SK-N-SH (cell line): Measurements from ENCODE around the gene NTSR1. TPM values are rescaled to one million over a fixed set of nuclear protein-coding genes. Genes with fewer than 3 reads are reported as not detected.

Experiments used
- CTCF ChIA-PET: fragments of 300-600, 350-600 bp; formaldehyde crosslinking; extraction: SDS; loops from one replicate; lab custom pipeline; 2021; lab: Yijun Ruan, JAX
- POLR2A ChIA-PET: fragments of 350-600 bp; sonication (Branson Sonifier 250); formaldehyde crosslinking; extraction: SDS; loops from one replicate; lab custom pipeline; 2020; ENCODE audit warnings: antibody characterized with exemption, inconsistent platforms; lab: Yijun Ruan, JAX
- DNase-seq: peaks from one replicate; pipeline ENCODE4 v3.0.0; 2012
- H2AFZ ChIP-seq: fragments of 200-600 bp; sonication (generic); 2 replicates; pipeline ENCODE4 v1.8.1; 2016; ENCODE audit warnings: antibody characterized with exemption, mild to moderate bottlenecking, low read depth
- H3F3A ChIP-seq: fragments of 200-600 bp; sonication (generic); replicated peaks from 2 replicates; pipeline ENCODE3; 2016; ENCODE audit warnings: antibody characterized with exemption, mild to moderate bottlenecking; ENCODE audit not compliant: insufficient read depth
- H3K27ac ChIP-seq, 2 experiments: fragments of 200-500 bp in 1 of 2; fragments of 200-600 bp in 1 of 2; sonication (Bioruptor generic) in 1 of 2; sonication (generic), shearing (Covaris generic) in 1 of 2; 2 replicates each; pipeline versions ENCODE4 v1.5.1 to v1.6.1; 2014 to 2016; ENCODE audit warnings: low read depth in 2 of 2, inconsistent platforms in 1 of 2, low read length in 1 of 2, mild to moderate bottlenecking in 1 of 2, mixed read lengths in 1 of 2
- H3K27me3 ChIP-seq: fragments of 200-600 bp; sonication (generic), shearing (Covaris generic); 2 replicates; pipeline ENCODE4 v1.6.1; 2016; ENCODE audit warnings: mixed run types; ENCODE audit not compliant: insufficient read depth
- H3K36me3 ChIP-seq, 2 experiments: fragments of 200-500 bp in 1 of 2; fragments of 200-600 bp in 1 of 2; sonication (Bioruptor generic) in 1 of 2; sonication (generic) in 1 of 2; replicated peaks in 1 of 2; 2 replicates each; pipeline versions ENCODE3 to v1.5.1; 2014 to 2016; ENCODE audit warnings: low read length in 1 of 2, mild to moderate bottlenecking in 1 of 2; ENCODE audit not compliant: insufficient read depth in 2 of 2, control insufficient read depth in 1 of 2
- H3K4me1 ChIP-seq, 2 experiments: fragments of 200-500 bp in 1 of 2; fragments of 200-600 bp in 1 of 2; sonication (Bioruptor generic) in 1 of 2; sonication (generic), shearing (Covaris generic) in 1 of 2; 2 replicates each; pipeline versions ENCODE4 v1.5.1 to v1.6.1; 2014 to 2016; ENCODE audit warnings: low read depth in 1 of 2, low read length in 1 of 2, mixed run types in 1 of 2; ENCODE audit not compliant: insufficient read depth in 2 of 2, control insufficient read depth in 1 of 2
- H3K4me2 ChIP-seq: fragments of 200-600 bp; sonication (generic), shearing (Covaris generic); 2 replicates; pipeline ENCODE4 v1.6.1; 2017; ENCODE audit warnings: mixed run types
- H3K4me3 ChIP-seq, 2 experiments: fragments of 200-500 bp in 1 of 2; fragments of 200-600 bp in 1 of 2; sonication (Bioruptor generic) in 1 of 2; sonication (generic), shearing (Covaris generic) in 1 of 2; 2 replicates each; pipeline versions ENCODE4 v1.5.1 to v1.8.1; 2014 to 2016; ENCODE audit warnings: low read depth in 2 of 2, inconsistent platforms in 1 of 2, low read length in 1 of 2, mild to moderate bottlenecking in 1 of 2, mixed read lengths in 1 of 2, moderate library complexity in 1 of 2
- H3K79me2 ChIP-seq: fragments of 200-600 bp; sonication (generic); 2 replicates; pipeline ENCODE4 v1.8.1; 2017; ENCODE audit warnings: mild to moderate bottlenecking; ENCODE audit not compliant: insufficient read depth
- H3K9ac ChIP-seq: fragments of 200-600 bp; sonication (generic); 2 replicates; pipeline ENCODE4 v1.6.1; 2017; ENCODE audit warnings: mixed run types
- H3K9me2 ChIP-seq: fragments of 200-600 bp; sonication (generic); 2 replicates; pipeline ENCODE4 v1.6.1; 2017; ENCODE audit warnings: mixed run types
- H3K9me3 ChIP-seq: fragments of 200-600 bp; sonication (generic); 2 replicates; pipeline ENCODE4 v1.6.1; 2017; ENCODE audit warnings: mixed run types, mild to moderate bottlenecking, moderate library complexity
- H4K20me1 ChIP-seq: fragments of 200-600 bp; sonication (generic); 2 replicates; pipeline ENCODE4 v1.6.1; 2017; ENCODE audit warnings: mild to moderate bottlenecking, mixed run types; ENCODE audit not compliant: insufficient read depth
- ELF1 ChIP-seq: IDR thresholded peaks from 2 replicates; pipeline ENCODE4 v1.4.0; 2012
- EZH2phosphoT487 ChIP-seq: fragments of 200-600 bp; sonication (generic); IDR thresholded peaks from 2 replicates; pipeline ENCODE4 v1.6.1; 2017; ENCODE audit warnings: low read depth, mixed run types, mild to moderate bottlenecking, antibody characterized with exemption, moderate library complexity, borderline replicate concordance
- FOSL2 ChIP-seq: IDR thresholded peaks from 2 replicates; pipeline ENCODE4 v1.4.0; 2012; ENCODE audit warnings: low read depth, mild to moderate bottlenecking, moderate library complexity, borderline replicate concordance
- FOXM1 ChIP-seq: IDR thresholded peaks from 2 replicates; pipeline ENCODE4 v1.4.0; 2012; ENCODE audit warnings: low read depth, mild to moderate bottlenecking
- GATA2 ChIP-seq: sonication (generic); formaldehyde crosslinking; IDR thresholded peaks from 2 replicates; pipeline ENCODE4 v1.5.0; 2020; ENCODE audit warnings: mild to moderate bottlenecking, missing genetic modification reagents
- MAX ChIP-seq: IDR thresholded peaks from 2 replicates; pipeline ENCODE4 v1.4.0; 2012; ENCODE audit warnings: low read depth
- MEF2A ChIP-seq: IDR thresholded peaks from 2 replicates; pipeline ENCODE4 v1.4.0; 2012; ENCODE audit warnings: low read depth, borderline replicate concordance
- NRF1 ChIP-seq: IDR thresholded peaks from 2 replicates; pipeline ENCODE4 v1.6.1; 2012; ENCODE audit warnings: low read depth, mild to moderate bottlenecking, low read length
- RCOR1 ChIP-seq: fragments of 150-350 bp; IDR thresholded peaks from 2 replicates; pipeline ENCODE4 v1.6.1; 2017; ENCODE audit warnings: antibody characterized with exemption, low read length
- REST ChIP-seq: IDR thresholded peaks from 2 replicates; pipeline ENCODE4 v1.6.1; 2012; ENCODE audit warnings: mild to moderate bottlenecking, low read depth, low read length, moderate library complexity
- TAF1 ChIP-seq: IDR thresholded peaks from 2 replicates; pipeline ENCODE4 v1.6.1; 2012; ENCODE audit warnings: low read depth, mild to moderate bottlenecking, low read length, moderate library complexity, borderline replicate concordance
- TEAD4 ChIP-seq: IDR thresholded peaks from 2 replicates; pipeline ENCODE4 v1.4.0; 2012; ENCODE audit warnings: mild to moderate bottlenecking, borderline replicate concordance; ENCODE audit not compliant: insufficient read depth
- WGBS: methylation state at CpG from one replicate; pipeline ENCODE4 v1.1.6; 2017; ENCODE audit warnings: low lambda C conversion rate; 5-methylcytosine and 5-hydroxymethylcytosine counted together
- polyA plus RNA-seq, 3 experiments: library from polyadenylated mRNA; depleted of rRNA; stranded (reverse); fragments of >200 nt; gene quantifications; 2 replicates each; pipeline ENCODE4 v1.2.3, GENCODE V29; 2012
- TF ChIP-seq, protein P1 (sequence below): fragments of 150-350 bp; IDR thresholded peaks from 2 replicates; pipeline ENCODE4 v1.6.1; 2016; ENCODE audit warnings: mild to moderate bottlenecking, low read depth, low read length

NTSR1 gene
- polyA plus RNA-seq, 1 of the 3 experiments (the other 2 are of a cell fraction), result 8.2 TPM

GRCh38 chr20:62694106-62694505 lies 14.5 kb upstream of the NTSR1 start (continued):
- TF ChIP-seq TAF1 (no peak), GATA2 (CRISPR knock-in tag) (no peak), TEAD4 (no peak), RCOR1 (no peak)

DNA sequence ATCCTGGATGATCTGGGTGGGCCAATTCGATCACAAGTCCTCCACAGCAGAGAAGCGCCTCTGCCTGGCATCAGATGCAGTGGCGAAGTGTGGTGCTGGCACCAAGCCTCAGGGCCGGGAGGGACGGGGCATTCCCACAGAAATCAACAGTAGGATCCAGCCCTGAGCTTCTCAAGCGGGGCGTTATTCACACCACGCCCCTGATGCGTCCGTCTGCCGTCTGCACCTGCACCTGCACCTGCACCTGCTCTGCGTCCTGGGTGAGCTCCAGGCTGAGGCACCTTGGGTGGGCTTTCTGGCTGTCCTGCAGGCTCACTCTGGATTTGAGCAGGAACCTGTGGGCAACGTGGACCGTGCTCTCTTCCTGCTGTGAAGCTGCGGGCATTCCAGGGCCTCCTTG lies 13.8 kb upstream of the NTSR1 start:
- Histone ChIP-seq H3K4me1 (peaks cover 0 to 16% of the 10 kb centered on the region in 2 experiments; a peak in 2 of 4 replicates), H4K20me1 (no peaks in the 10 kb centered on the region), H3K9ac (no peak overlapping the region), H3K4me3 (no peak overlapping the region), H3K36me3 (no peaks in the 10 kb centered on the region), H3K27me3 (no peaks in the 10 kb centered on the region), H3K27ac (no peak overlapping the region), H3K79me2 (no peaks in the 10 kb centered on the region), H3F3A (no peaks in the 10 kb centered on the region), H3K9me3 (no peaks in the 10 kb centered on the region), H3K4me2 (no peak overlapping the region), H2AFZ (no peak overlapping the region), H3K9me2 (no peaks in the 10 kb centered on the region)
- CTCF ChIA-PET, result interaction anchor here (0.7 to 2.9 kb wide), 7 partner anchors 11 to 113 kb away, joined by 3 to 17 read pairs (median 4); no protein-coding TSS in a partner anchor
- no peak for TF ChIP-seq FOSL2
- TF ChIP-seq NRF1, result no peak
- no peak for TF ChIP-seq MAX
- no peak for TF ChIP-seq TEAD4
- TF ChIP-seq MEF2A, result no peak
- TF ChIP-seq FOXM1, result no peak
- TF ChIP-seq, protein P1, sequence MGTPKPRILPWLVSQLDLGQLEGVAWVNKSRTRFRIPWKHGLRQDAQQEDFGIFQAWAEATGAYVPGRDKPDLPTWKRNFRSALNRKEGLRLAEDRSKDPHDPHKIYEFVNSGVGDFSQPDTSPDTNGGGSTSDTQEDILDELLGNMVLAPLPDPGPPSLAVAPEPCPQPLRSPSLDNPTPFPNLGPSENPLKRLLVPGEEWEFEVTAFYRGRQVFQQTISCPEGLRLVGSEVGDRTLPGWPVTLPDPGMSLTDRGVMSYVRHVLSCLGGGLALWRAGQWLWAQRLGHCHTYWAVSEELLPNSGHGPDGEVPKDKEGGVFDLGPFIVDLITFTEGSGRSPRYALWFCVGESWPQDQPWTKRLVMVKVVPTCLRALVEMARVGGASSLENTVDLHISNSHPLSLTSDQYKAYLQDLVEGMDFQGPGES, result no peak
- no peak for TF ChIP-seq GATA2 (CRISPR knock-in tag)
- no peak for TF ChIP-seq REST
- no peak for TF ChIP-seq ELF1
- no peak for TF ChIP-seq EZH2phosphoT487
- 74% methylated on average over 12 of the region's 15 CpGs for WGBS
- POLR2A ChIA-PET, result no interaction called here
- DNase-seq, result no peak
